GM19238 (cell line): ENCODE results near the gene PTPRJ.

Source experiments
- DNase-seq: peaks from one replicate; pipeline ENCODE4 v3.0.0; 2011; ENCODE audit warnings: low spot score; ENCODE audit not compliant: insufficient read length

PTPRJ gene

DNA sequence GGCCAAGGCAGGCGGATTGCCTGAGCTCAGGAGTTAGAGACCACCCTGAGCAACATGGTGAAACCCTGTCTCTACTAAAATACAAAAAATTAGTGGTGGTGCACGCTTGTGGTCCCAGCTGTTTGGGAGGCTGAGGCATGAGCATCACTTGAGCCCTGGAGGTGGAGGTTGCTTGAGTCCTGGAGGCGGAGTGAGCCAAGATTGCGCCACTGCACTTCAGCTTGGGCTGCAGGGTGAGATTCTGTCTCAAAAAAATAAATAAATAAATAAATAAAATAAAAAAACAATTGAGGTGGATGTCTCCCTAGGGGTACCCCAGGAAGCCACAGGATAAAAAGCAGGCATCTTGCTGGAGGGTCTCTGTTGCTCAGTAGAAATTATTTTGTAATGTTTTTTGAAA, 14.1 kb downstream of the PTPRJ start:
- no peak for DNase-seq

DNA sequence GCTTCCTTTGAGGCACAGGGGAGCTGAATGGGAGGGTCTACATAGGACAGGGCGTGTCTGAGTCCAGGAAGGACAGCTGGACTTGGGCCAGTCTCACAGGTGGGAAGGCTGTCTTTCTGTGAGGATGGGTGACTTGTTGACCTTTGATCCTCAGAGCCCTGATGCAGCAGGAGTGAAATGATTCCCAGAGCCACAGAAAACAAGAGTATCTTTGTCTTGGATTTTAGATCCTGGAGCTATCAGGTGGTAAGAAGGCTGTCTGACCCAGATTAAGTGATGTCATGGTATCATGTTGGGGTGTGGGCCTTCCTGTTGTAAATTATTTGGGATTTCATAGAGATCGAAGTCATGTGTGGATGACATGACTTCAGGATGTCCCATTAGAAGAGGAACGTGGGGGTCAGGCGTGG, 15.0 kb downstream of the PTPRJ start:
- DNase-seq = no peak

DNA sequence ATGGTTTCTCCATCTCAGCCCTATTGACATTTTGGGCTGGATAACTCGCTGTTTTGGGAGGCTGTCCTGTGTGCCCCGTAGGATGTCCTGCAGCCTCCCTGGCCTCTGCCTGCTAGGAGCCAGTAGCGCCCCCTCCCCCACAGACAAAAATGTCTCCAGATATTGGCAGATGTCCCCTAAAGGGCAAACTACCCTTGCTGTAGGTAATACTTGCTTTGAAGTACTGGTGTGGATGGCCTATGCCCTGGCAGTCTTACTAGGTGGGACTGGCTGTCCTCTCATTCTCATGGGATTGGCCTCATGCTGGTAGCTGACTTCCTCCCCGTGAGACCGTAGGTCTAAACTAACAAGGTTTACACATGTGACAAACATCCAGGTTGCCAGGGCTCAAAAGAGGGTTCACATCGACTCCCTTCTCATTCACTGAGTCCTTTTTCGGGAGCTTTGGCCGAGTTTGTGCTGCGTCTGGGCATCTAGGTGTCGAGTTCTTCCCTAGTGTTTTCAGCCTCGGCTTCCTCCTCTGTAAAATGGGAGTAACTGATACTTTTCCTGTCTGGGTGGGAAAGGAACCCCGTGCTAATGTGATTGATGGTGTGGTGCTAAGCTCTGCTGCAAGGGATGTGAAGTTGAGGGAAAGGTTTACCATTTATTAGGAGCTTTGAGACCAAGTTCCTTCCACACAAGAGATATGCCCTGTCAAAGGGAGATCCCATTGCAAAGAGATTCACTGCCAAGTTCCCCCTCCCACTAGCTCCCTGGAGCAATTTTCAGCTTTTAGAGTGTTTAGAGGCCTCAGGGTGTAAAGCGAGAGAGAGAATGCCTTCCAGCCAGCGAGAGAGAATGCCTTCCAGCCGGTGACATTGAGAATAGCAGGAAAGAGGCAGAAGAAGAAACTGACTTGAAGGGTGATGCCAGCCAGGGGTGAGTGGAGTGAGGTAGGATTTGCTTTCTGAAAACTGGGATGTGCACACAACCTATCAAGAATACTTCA, 17.0 kb downstream of the PTPRJ start:
- no peak for DNase-seq

DNA sequence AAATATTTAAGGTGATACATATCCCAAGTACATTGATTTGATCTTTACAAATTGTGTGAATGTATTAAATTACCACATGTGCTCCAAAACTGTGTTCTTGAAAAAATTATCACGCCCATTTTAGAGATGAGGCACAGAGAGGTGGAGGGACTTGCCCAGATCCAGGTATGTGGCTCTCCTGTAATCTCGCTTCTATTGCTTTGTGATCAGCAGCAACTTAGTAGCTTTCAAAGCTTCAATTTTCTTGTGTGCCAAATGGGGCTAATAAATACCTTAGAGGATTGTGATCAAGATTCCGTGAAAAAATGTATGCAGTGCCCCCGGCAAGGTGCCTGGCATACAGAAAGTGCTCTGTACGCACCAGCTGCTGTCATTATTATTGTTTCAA, 18.0 kb downstream of the PTPRJ start:
- no peak for DNase-seq

DNA sequence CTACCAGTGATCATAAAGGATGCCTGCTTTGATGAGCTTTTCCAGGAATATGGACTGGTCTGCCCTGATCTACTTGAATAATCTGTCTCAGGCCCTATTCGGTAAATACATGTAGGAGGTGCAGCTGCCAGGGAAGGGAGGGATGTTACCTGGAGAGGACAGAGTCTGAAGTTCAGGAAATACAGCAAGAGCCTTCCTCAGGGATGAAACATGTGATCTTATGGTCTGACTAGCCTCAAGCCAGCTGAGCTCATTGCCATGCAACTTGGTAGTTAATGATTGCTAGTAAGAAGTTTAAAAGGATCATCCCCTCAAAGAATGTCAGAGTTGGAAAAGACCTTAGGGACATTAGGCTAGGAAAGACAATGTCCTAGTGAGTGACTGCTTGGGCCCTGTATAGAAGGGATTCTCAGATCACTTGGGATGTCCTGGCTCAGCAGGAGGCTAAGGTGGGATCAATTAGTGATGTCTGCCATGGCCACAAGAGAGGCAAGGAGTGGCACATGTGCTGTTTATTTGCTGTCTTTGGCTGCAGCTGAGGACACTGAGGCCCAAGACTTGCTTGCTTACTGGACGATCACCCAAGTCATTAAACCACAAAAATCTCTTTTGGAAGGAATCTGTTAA, 18.5 kb downstream of the PTPRJ start:
- DNase-seq = no peak

DNA sequence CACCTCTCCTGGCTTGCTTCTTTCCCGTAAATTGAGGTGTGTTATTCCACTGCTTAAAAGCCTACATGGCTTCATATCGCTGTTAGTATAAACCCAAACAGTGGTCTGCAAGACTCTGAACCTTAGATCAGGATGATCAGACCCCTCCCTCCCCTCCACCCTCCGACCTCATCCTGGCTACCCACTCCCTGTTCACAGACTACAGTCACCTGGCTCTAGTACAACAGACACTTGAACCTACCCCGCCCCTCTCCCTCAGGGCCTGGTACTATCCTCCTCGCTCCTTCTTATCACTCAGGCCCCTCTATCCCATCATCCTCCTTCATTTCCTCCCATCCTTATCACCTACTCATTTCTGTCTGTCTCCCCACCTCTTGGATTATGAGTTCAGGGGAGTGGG, 20.1 kb downstream of the PTPRJ start:
- no peak for DNase-seq

DNA sequence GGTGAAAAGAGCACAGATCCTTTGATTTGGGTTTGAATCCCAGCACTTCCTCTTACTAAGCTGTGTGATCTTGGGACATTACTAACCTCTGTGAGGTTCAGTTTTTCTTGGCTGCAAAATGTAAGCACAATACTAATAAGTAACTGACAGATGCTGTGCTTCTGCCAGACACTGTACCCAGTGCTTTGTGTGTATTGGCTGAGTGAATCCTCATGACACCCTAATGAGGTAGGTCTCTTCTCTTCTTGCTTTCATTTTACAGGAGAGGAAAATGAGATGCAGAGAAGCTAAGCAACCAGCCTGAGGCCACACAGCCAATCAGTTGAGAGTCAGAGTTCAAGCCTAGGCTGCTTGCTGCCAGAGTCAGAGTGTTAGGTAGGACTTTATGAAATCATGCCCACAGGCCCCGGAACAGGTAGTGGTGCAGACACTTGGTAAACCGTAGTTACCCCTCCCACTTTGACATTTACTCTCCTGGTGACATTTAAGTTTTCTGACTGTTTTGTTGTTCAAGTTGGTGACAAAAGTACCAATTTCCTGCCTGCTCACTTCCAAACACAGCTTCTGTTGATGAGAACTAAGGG, 21.2 kb downstream of the PTPRJ start:
- no peak for DNase-seq

DNA sequence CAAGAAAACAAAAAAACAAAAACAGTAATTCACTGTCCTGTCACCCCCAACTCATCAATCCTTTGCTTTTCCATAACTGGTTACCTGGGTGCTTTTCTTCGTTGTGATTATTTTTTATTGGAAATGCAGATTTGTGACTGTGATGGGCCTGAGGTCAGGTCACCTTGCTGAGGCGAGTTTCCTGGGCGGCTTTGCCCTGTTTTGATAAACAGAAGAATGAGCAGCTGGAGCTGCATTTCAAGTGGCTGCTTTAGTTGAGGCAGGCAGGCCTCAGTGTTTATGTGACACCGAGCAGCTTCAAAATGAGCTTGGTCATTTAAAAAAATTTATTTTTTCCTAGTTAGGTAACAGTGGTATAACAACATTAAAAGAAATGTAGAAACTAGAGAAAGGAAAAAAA, 22.2 kb downstream of the PTPRJ start:
- DNase-seq = no peak

DNA sequence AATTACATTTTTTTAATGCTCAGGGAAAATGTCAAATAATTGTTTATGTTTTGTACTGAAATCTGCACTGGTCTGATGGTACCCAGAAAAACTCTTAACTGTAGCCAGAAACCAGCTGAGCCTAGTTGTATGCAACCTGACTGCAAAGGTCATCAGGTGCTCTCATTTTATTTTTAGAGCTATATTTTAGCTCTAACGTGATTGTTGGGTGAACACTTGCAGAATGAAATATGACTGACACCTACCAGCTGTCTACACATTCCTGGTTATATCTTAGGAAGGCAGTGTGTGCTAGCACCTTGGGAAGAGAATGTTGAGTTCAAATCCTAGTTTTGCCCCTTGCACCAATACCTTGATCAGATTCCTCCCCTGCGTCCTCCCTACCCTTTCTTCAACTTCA, 23.6 kb downstream of the PTPRJ start:
- DNase-seq = no peak

DNA sequence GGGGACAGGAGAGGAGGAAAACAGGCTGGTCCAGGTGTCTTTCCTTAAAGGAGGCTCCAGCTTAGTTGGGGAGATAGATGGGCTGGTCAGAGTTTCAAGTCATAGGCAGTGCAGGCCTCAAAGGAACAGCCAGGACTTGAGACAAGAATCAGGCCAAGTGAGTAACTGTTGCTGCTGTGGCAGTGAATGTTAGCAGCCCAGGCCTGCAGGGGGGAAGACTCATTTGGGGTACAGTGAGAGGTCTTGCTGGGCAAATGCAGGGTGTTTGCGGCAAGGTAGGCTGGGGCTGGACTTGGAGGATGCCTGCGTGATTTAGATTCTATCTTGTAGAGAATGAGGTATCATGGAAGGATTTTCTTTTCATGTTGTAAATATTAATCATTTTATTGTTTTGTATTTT, 24.1 kb downstream of the PTPRJ start:
- no peak for DNase-seq

DNA sequence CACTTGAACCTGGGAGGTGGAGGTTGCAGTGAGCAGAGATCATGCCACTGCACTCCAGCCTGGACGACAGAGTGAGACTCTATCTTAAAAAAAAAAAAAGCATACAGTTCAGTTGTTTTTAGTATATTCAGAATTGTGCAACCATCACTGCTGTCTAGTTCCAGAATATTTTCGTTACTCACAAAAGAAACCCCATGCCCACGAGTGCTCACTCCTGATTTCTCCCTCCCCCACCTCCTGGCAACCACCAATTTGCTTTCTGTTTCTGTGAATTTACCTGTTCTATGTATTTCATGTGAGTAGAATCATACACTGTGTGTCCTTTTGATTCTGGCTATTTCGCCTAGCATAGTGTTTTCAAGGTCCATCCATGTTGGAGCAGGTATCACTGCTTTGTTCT, 24.8 kb downstream of the PTPRJ start:
- no peak for DNase-seq

DNA sequence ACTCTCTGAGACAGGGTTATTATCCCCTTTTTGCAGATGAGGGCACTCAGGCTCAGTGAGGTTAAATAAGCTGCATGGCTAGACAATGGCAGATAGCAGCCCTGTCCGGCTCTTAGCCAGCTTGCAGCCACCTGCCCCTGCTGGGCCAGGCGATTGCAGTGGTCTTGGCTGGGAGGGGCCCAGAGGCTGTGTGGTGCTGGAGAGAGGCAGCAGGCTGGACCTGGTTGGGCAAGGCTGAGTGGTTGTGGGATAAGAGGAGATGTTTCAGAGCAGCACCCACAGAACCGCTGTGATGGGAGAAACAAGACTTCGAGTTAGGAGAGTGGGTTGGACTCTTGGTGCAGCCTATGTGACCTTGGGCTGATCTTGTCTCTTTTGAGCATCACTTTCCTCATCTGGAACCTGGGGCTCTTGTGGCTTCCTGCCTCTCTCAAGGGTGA, 25.5 kb downstream of the PTPRJ start:
- no peak for DNase-seq

DNA sequence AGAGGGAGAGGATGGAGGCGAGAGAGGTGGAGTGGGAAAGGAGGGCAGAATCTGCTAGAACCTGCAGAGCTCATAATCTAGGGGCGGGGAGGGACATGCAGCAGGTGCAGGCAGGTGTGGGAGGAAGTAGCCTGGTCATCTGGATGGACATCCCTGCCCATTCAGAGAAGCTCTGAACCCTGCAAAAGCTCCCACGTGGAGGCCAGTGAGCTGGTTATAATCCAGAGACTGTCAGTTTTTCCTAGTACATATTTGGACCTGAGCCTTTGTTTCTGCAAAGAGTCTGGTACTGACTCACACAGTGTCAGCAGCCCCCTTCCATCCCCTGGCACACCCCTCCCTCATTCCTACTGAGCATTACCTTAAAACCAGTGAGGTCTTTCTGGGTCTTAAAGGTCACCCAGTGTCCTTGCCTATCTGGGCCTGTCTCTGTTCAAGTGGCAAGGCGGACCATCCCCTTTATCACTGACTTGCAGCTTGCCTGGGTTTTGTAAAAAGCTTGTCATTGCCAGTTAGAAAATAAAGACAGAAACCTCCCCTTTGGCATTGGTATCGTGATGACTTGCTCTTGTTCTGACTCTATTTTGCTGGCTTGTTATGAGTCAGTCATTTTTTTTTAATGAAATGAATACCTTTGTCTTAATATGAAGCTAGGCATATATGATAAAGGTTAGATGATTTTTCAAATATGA, 26.1 kb downstream of the PTPRJ start:
- DNase-seq = no peak

DNA sequence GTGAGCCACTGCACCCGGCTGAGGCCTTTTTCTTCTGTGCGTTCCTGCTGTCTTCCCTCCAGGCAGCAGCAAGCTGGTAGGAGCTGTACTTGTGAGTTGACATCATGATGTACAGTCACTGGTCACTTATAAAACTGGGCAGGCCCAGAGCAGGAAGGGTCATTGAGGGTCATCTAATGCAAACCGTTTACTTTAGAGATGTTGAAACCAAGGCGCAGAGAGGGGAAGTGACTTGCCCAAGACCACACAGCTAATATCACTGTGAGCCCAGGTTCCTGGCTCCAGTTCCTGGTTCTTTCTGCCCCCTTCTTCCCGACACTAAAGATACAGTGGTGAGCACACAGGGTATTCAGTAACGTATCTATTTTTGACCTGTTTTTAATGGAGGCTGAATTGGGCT, 27.3 kb downstream of the PTPRJ start:
- DNase-seq = no peak

DNA sequence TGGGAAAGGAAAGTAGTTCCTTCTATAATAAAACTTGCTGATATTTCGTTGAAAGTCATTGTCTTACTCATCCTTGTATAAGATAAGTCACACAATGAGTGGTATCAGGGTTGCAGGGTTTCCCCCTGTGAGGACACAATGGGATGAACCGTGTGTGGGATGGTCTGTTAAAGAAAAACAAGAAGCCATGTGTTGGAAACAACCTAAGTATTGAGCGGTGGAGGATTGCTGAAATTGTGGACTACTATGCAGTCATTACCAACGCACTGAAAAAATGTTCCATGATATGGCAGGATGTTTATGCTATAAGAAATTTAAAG, 28.6 kb downstream of the PTPRJ start:
- no peak for DNase-seq

DNA sequence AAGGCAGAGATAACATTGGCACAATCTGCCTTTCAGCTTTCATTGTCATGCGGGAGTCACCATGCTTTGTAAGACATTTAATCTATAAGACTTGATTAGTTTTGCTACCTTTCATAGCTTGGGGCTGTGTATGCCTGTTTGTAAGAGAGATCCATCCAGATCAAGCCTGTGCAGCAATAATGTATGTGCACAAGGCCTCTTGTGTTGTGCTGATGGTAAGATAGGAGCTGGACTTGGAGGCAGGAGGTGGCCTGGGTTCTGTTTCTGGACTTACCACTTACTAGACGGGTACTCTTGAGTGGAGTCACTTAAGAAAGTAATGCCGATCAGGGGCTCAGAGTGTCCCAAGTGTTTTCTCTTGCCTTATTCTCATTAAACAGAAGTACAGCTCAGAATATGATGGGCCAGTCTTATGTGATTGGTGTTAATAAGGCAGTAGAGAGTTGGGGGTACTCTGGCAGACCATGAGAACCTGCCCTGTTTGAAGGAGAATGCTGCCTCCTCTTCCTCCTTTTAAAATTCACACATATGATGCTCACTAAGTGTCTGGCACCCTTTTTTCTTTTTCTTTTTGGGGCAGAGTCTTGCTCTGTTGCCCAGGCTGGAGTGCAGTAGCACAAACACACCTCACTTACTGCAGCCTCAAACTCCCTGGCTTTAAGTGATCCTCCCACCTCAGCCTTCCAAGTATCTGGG, 30.9 kb downstream of the PTPRJ start:
- DNase-seq = no peak

DNA sequence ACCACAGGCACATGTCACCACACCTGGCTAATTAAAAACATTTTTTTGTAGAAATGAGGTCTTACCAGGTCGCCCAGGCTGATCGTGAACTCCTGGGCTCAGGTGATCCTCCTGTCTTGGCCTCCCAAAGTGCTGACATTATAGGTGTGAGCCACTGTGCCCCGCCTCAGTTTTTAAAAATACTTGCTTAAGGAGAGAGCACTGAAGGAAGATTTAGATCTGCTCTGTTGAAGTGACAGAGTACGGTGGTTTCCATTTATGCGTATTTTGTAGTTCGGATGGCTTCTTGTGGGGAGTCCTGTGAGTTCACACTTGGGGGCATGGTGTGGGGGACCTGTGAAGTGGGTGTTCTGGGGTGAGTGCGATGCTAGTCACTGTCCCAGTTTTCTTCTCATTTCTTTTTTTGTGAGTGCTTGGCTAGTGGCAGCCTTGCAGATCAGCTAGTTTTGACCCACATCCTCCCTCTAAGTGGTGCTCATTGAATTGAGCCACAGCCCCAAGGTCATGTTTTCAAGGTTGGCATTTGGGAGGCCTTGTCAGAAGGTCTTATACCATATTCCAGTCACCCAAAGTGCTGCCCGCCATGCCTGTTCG, 31.5 kb downstream of the PTPRJ start:
- DNase-seq = no peak

DNA sequence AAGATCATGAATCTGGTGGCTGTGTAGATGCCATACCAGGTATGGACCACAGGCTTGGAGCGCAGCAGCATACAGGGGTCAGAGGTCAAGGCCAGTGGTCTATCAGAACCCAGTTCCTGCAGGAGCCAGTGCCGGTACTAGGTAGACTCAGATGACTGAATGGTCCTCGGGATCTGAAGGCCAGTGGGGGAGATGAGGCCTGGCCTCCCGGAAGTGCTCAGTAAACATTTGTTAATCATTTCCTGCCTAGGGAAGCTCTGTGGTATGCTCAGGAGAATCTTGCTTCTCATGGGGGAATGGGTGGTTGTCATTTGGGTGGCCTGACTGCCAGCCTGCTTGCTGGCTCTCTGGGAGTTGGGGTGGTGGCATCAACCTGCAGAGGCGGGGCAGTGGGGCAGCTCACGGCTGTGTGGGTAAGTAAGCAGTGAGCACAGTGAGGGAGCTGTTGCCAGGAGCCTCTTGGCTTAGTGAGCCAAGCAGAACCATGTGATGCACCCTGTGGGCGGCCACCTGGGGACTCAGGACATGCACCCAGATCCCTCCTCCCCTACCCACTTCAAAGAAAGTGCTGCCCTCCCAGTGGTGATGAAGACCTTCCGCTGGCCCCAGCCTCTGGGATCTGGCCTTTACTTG, 33.0 kb downstream of the PTPRJ start:
- DNase-seq = no peak

DNA sequence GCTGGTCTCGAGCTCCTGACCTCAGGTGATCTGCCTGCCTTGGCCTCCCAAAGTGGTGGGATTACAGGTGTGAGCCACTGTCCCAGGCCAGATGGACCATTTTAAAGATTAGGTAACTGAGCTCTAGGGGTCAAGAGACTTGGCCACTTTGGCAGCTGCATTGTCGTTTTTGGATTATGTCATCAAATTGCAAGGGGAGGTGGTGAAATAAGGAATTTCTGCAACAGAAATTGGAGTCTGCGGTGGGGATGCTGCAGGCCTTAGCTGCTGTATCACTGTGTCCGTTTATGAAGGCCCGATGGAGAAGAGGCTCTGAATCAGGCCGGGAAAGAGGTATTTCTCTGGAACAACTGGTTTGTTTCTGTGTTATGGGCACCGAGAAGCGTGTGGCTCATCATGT, 34.6 kb downstream of the PTPRJ start:
- no peak for DNase-seq

DNA sequence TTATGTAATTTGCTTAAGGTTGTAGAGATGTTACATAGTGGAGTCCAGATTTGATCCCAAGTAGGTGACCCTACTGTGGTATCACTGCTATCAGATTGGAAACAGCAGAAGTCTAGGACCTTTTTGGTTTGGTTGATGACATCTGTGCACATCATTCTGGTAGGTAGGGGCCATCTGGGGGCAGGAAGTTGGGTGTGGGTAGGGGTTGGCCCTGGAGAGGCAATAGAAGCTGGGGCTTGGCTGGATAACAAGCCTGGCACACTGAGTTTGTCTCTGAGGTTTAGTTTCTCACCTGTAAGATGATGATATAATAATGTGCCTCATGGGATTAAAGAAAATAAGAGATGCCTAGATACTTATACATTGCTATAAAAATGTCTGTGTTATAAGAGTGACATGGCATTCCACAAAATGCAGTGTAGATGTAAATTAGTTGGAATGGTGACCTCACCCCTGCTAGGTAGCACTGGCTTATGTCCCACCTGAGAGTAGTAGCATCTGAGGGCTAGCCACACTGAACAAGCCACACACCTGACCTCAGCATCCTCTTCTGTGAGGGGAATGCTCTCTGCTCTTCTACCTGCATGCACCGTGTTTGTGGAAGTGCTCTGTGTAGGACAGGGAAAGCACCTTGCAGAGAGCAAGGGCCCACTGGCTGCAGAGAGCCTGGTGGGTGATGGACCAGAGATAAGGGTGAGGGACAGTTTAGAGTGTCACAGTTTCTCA, 36.9 kb downstream of the PTPRJ start:
- DNase-seq = no peak
